Hepatocyte (in vitro differentiated cells): ENCODE results near the gene UBE2N.

Source experiments
- CTCF ChIP-seq: fragments of 200-600 bp; sonication (generic); IDR thresholded peaks from 2 replicates; pipeline ENCODE4 v1.5.1; 2016; ENCODE audit warnings: antibody characterized with exemption, mild to moderate bottlenecking; ENCODE audit not compliant: poor library complexity
- EZH2 ChIP-seq: fragments of 200-600 bp; sonication (generic); IDR thresholded peaks from 2 replicates; pipeline ENCODE4 v1.6.1; 2016; ENCODE audit warnings: antibody characterized with exemption, mild to moderate bottlenecking, borderline replicate concordance

- TF ChIP-seq EZH2 (no peak), CTCF (no peak)
Observed at GRCh38 chr12:93451423-93452158, 9.8 kb upstream of the UBE2N start.
